Mesodermal cell (in vitro differentiated cells): ENCODE results near the gene CAPN10.

Source experiments
- H3K27ac ChIP-seq: 2 replicates; pipeline ENCODE4 v1.7.0; 2013; ENCODE audit warnings: mild to moderate bottlenecking, low read depth, low read length, moderate library complexity; ENCODE audit not compliant: severe bottlenecking
- H3K36me3 ChIP-seq: 2 replicates; pipeline ENCODE4 v1.7.1; 2013; ENCODE audit warnings: mild to moderate bottlenecking, low read length, moderate library complexity; ENCODE audit not compliant: control insufficient read depth, insufficient read depth
- H3K4me1 ChIP-seq: one replicate; pipeline ENCODE4 v1.7.1; 2013; ENCODE audit warnings: mild to moderate bottlenecking, low read length; ENCODE audit not compliant: insufficient read depth, control insufficient read depth, poor library complexity, severe bottlenecking
- H3K4me3 ChIP-seq: 2 replicates; pipeline ENCODE4 v1.7.0; 2013; ENCODE audit warnings: low read length, control low read depth, mild to moderate bottlenecking; ENCODE audit not compliant: insufficient read depth, poor library complexity, severe bottlenecking; ENCODE audit errors: extremely low read depth
- H3K9me3 ChIP-seq: 2 replicates; pipeline ENCODE4 v1.7.1; 2013; ENCODE audit warnings: mild to moderate bottlenecking, low read length, moderate library complexity; ENCODE audit not compliant: control insufficient read depth
- WGBS, 2 experiments: methylation state at CpG; one replicate each; pipeline ENCODE4 v1.1.5; 2013; ENCODE audit warnings: missing lambda C conversion rate in 2 of 2; ENCODE audit not compliant: insufficient coverage in 2 of 2; 5-methylcytosine and 5-hydroxymethylcytosine counted together

Gene CAPN10

DNA sequence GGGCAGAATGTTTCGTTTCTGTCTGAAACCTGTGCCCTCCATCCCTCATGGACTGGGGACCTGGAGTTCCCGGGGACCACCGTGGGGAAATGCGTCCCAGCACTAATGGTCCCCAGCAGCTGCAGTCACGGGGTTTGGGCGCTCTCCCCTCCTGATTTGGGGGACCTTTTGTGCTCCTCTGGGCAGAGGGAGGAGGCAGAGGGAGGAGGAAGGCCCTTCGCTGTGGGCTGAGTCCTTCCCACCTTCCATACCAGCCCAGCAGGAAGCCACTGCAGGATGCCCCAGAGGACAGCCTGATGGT is 41.9 kb downstream of the CAPN10 start:
- 90 to 95% methylated on average over 2 to 6 of the region's 7 CpGs for WGBS, 2 experiments
- no peak overlapping the region for H3K4me3 ChIP-seq

DNA sequence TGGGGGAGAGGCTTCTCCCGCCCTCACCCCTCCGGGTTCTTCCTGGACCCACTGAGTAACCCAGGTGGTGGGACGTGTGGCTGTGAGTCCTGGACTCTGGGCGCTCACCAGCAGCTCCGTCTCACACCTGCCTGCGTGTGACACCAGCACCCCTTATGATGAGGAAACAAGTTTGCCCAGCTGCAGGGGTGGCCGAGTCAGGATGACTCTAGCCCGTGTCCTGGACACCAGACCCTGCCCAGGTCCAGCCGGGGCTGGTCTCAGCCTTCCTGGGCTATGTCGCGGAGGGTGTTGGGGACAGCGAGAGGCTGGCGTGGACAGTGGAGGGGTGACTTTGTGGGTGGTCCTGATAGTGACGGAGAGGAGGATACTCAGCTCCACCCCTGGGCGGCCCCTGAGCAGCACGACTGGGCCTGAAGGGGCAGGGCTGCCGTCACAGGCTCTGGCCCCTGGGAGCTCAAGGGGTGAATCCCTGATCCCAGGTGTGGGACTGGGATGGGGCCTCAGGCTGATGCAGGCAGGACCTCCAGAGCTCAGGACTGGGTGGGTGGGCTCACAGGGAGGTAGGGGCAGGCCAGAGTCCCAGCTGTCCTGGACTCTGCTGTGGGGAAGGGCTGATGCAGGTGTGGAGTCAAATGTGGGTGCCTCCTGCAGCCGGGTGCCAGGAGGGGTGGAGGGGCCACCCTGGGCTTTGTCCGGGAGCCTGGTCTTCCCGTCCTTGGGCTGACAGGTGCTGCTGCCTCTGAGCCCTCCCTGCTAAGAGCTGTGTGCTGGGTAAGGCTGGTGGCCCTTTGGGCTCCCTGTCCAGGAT is 42.5 kb downstream of the CAPN10 start:
- no peaks in the 10 kb centered on the region for H3K36me3 ChIP-seq
- no peak overlapping the region for H3K4me3 ChIP-seq
- no peak overlapping the region for H3K27ac ChIP-seq
- WGBS, 2 experiments, result 71 to 77% methylated on average over 9 to 20 of the region's 20 CpGs
- peaks cover 2% of the 10 kb centered on the region for H3K4me1 ChIP-seq
- H3K9me3 ChIP-seq, result peaks cover 21% of the 10 kb centered on the region

More for the DNA sequence above, 41.9 kb downstream of the CAPN10 start:
- Histone ChIP-seq H3K4me1 (peaks cover 2% of the 10 kb centered on the region), H3K36me3 (no peaks in the 10 kb centered on the region), H3K27ac (no peak overlapping the region), H3K9me3 (peaks cover 16% of the 10 kb centered on the region)

DNA sequence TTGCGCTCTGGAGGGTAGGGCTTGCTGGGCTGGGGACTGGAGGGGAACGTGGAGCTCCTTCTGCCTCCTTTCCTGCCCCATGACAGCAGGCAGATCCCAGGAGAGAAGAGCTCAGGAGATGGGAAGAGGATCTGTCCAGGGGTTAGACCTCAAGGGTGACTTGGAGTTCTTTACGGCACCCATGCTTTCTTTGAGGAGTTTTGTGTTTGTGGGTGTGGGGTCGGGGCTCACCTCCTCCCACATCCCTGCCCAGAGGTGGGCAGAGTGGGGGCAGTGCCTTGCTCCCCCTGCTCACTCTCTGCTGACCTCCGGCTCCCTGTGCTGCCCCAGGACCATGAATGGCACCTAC is 43.1 kb downstream of the CAPN10 start:
- H3K27ac ChIP-seq, result no peak overlapping the region
- H3K4me1 ChIP-seq, result peaks cover 2% of the 10 kb centered on the region
- H3K36me3 ChIP-seq, result no peaks in the 10 kb centered on the region
- 83 to 87% methylated on average over 3 to 4 of the region's 5 CpGs for WGBS, 2 experiments
- peaks cover 27% of the 10 kb centered on the region for H3K9me3 ChIP-seq
- H3K4me3 ChIP-seq, result no peak overlapping the region

DNA sequence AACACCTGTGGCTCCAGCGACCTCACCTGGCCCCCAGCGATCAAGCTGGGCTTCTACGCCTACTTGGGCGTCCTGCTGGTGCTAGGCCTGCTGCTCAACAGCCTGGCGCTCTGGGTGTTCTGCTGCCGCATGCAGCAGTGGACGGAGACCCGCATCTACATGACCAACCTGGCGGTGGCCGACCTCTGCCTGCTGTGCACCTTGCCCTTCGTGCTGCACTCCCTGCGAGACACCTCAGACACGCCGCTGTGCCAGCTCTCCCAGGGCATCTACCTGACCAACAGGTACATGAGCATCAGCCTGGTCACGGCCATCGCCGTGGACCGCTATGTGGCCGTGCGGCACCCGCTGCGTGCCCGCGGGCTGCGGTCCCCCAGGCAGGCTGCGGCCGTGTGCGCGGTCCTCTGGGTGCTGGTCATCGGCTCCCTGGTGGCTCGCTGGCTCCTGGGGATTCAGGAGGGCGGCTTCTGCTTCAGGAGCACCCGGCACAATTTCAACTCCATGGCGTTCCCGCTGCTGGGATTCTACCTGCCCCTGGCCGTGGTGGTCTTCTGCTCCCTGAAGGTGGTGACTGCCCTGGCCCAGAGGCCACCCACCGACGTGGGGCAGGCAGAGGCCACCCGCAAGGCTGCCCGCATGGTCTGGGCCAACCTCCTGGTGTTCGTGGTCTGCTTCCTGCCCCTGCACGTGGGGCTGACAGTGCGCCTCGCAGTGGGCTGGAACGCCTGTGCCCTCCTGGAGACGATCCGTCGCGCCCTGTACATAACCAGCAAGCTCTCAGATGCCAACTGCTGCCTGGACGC is 43.6 kb downstream of the CAPN10 start:
- no peak overlapping the region for H3K27ac ChIP-seq
- peaks cover 2% of the 10 kb centered on the region for H3K4me1 ChIP-seq
- peaks cover 28% of the 10 kb centered on the region for H3K9me3 ChIP-seq
- H3K36me3 ChIP-seq, result no peaks in the 10 kb centered on the region
- 90 to 94% methylated on average over 45 to 50 of the region's 50 CpGs for WGBS, 2 experiments
- no peak overlapping the region for H3K4me3 ChIP-seq

DNA sequence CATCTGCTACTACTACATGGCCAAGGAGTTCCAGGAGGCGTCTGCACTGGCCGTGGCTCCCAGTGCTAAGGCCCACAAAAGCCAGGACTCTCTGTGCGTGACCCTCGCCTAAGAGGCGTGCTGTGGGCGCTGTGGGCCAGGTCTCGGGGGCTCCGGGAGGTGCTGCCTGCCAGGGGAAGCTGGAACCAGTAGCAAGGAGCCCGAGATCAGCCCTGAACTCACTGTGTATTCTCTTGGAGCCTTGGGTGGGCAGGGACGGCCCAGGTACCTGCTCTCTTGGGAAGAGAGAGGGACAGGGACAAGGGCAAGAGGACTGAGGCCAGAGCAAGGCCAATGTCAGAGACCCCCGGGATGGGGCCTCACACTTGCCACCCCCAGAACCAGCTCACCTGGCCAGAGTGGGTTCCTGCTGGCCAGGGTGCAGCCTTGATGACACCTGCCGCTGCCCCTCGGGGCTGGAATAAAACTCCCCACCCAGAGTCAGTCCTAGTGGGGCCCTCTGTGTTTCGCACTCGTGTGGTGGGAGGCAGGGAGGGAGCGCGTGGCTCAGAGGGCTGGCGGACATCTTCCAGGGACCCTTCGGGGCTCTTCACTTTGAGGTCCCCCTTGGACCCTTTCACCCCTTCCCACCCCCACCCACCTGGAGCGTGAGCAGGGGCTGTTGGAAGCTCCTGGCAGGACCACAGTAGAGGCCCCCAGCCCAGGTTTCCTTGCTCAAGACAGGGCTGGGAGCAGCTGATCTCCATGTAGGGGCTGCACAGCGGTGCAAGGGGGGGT is 44.4 kb downstream of the CAPN10 start:
- Histone ChIP-seq H3K4me1 (peaks cover 2% of the 10 kb centered on the region), H3K27ac (no peak overlapping the region), H3K36me3 (no peaks in the 10 kb centered on the region), H3K9me3 (peaks cover 36% of the 10 kb centered on the region), H3K4me3 (no peak overlapping the region)
- WGBS, 2 experiments, result 82 to 90% methylated on average over 14 to 18 of the region's 21 CpGs

DNA sequence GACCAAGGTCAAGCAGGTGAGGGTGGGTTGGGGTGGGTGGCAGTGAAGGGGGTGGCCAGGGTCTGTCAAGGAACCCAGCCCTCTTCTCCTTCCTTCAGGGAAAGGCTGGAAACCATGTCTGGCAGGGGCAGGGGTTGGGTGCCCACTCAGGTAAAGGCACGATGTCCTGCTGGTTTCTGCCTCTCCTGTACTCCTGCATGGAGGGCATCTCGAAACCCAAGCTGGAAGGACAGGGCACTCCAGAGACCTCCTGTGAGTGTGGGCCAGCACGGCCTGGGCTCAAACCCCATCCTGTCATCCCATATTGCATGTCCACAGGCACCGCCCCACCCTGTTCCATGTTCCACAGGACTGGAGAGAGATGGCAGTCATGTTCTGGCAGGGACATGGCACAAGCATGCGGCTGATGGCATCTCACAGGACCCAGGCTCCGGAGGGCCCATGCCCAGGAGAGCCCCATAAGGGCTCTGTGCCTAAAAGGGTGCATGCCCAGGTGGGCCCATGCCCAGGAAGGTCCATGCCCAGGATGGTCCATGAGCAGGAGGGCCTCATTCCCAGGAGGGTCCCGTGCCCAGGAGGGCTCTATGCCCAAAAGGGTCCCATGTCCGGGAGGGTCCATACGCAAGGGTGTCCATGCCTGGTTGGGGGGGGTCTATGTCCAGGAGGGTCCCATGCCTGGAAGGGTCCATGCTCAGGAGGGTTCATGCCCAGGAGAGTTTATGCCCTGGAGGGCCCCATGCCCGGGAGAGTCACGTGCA is 45.2 kb downstream of the CAPN10 start:
- Histone ChIP-seq H3K36me3 (no peaks in the 10 kb centered on the region), H3K4me3 (no peak overlapping the region), H3K9me3 (peaks cover 36% of the 10 kb centered on the region), H3K27ac (no peak overlapping the region), H3K4me1 (peaks cover 2% of the 10 kb centered on the region)
- WGBS, 2 experiments, result 86 to 91% methylated on average over 11 of the region's 11 CpGs

DNA sequence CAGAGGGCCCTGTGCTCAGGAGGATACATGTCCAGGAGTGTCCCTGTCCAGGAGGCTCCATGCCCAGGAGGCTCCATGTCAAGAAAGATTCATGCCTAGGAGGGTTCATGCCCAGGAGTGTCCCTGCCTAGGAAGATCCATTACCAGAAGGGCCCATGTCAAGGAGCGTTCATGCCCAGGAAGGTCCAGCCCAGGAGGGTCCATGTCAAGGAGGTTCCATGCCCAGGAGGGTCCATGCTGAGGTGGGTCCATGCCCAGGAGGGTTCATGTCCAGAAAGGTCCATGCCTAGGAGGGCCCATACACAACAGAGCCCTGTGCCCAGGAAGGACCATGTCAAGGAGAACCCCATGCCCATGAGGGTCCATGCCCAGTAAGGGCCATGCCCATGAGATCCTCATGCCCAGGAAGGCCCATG is 45.8 kb downstream of the CAPN10 start:
- no peak overlapping the region for H3K27ac ChIP-seq
- 93 to 100% methylated on average over 1 of the region's 1 CpG for WGBS, 2 experiments
- peaks cover 36% of the 10 kb centered on the region for H3K9me3 ChIP-seq
- no peaks in the 10 kb centered on the region for H3K36me3 ChIP-seq
- no peaks in the 10 kb centered on the region for H3K4me1 ChIP-seq
- no peak overlapping the region for H3K4me3 ChIP-seq

DNA sequence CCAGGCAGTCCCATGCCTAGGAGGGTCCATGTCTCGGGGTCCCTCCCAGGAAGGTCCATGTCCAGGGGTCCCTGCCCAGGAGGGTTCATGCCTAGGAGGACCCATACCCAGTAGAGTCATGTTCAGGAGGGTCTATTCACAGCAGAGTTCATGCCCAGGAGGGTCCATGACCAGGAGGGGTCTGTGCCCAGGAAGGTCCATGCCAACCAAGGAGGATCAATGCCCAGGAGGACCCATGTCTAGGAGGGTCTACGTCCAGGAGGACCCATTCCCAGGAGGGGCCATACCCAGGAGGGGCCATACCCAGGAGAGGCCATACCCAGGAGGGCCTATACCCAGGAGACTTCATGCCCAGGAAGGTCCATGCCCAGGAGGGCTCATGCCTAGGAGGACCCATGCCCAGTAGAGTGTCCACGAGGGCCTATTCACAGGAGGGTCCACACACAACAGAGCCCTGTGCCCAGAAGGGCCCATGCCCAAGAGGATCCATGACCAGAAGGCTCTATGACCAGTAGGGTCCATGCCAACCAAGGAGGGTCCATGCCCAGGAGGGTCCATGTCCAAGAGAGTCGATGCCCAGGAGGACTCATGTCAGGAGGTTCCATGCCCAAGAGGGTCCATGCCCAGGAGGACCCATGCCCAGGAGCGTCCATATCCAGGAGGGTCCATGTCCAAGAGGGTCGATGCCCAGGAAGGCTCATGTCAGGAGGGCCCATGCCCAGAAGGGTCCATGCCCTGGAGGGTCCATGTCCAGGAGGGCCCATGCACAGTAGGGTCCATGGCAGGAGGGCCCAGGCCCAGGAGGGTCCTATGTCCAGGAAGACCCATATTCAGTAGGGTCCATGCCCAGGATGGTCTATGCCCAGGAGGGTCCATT is 48.8 kb downstream of the CAPN10 start:
- Histone ChIP-seq H3K27ac (no peak overlapping the region), H3K36me3 (no peaks in the 10 kb centered on the region), H3K4me3 (no peak overlapping the region), H3K9me3 (peaks cover 36% of the 10 kb centered on the region), H3K4me1 (no peaks in the 10 kb centered on the region)
- 77 to 86% methylated on average over 6 of the region's 6 CpGs for WGBS, 2 experiments

DNA sequence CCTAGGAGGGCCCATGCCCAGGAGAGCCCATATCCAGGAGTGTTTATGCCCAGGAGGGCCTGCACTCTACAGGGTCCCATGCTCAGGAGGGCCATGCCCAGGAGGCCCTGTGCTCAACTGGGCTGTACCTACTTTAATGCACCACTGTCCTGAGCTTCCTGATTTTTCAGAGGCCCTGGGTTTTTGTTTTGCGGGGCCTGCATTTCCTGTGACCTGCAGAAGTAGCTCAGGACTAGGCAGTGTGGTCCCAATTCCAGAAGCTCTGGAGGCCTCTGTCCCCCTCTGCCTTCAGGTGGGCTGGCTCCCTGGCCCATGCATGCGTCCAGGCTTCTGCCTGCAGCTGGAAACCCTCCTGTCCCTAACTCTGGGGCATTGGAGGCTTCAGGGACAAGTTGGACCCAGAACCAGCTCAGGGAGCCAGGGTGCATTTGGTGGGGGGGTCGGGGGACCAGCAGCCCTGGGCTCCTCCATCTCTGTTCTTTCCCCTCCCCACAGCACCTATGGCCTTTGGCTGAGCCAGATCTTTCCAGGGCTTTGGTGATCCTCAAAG is 49.5 kb downstream of the CAPN10 start:
- 77 to 85% methylated on average over 2 of the region's 3 CpGs for WGBS, 2 experiments
- Histone ChIP-seq H3K4me1 (no peaks in the 10 kb centered on the region), H3K9me3 (peaks cover 36% of the 10 kb centered on the region), H3K27ac (no peak overlapping the region), H3K4me3 (no peak overlapping the region), H3K36me3 (no peaks in the 10 kb centered on the region)
